Cardiac fibroblast (primary cell): Measurements from ENCODE around the gene LARGE1.

ENCODE experiments used
- DNase-seq, 2 donors: peaks; one replicate each; pipeline versions ENCODE4 v3.0.0 to v3.0.0-alpha.2; 2010; ENCODE audit warnings: low read depth in 2 of 2
- H3K4me3 ChIP-seq, 2 donors: replicated peaks in 1 of 2; 1 replicate in 1 of 2; 2 replicates in 1 of 2; pipeline ENCODE4 v1.5.1; 2011; ENCODE audit warnings: low read depth in 2 of 2, low read length in 2 of 2, mild to moderate bottlenecking in 2 of 2, moderate library complexity in 1 of 2
- CTCF ChIP-seq: IDR thresholded peaks from one replicate; pipeline ENCODE4 v1.5.1; 2011; ENCODE audit warnings: low read depth, mild to moderate bottlenecking, low read length, inconsistent platforms

LARGE1 gene

GRCh38 chr22:33656808-33657628 lies 263.3 kb downstream of the LARGE1 start:
- H3K4me3 ChIP-seq = no peak overlapping the region
- no peak for DNase-seq
- TF ChIP-seq CTCF = no peak

GRCh38 chr22:33654173-33654895 lies 265.9 kb downstream of the LARGE1 start:
- no peak for TF ChIP-seq CTCF
- no peak overlapping the region for H3K4me3 ChIP-seq
- no peak for DNase-seq

- H3K4me3 ChIP-seq = no peak overlapping the region
- TF ChIP-seq CTCF = no peak
- DNase-seq = no peak
Measured at GRCh38 chr22:33653532-33654063, 266.7 kb downstream of the LARGE1 start.

GRCh38 chr22:33652615-33653014 lies 267.7 kb downstream of the LARGE1 start:
- H3K4me3 ChIP-seq = no peak overlapping the region
- no peak for TF ChIP-seq CTCF
- DNase-seq = no peak

- DNase-seq = no peak
- H3K4me3 ChIP-seq = no peak overlapping the region
- no peak for TF ChIP-seq CTCF
Measured at GRCh38 chr22:33650244-33650643, 270.0 kb downstream of the LARGE1 start.

- no peak for TF ChIP-seq CTCF
- DNase-seq = no peak
- H3K4me3 ChIP-seq = no peak overlapping the region
Measured at GRCh38 chr22:33648478-33648877, 271.8 kb downstream of the LARGE1 start.
